HFFc6 (cell line): ENCODE results near the gene DUSP14. TPM values are rescaled to one million over a fixed set of nuclear protein-coding genes. Genes with fewer than 3 reads are reported as not detected.

Source experiments
- DNase-seq: peaks from one replicate; pipeline ENCODE4 v3.0.0-alpha.2; 2018
- H3K27ac Mint-ChIP-seq: 2 replicates; pipeline ENCODE4 v1.8.0; 2020; ENCODE audit warnings: mild to moderate bottlenecking, mixed read lengths
- H3K27me3 Mint-ChIP-seq: 2 replicates; pipeline ENCODE4 v1.8.0; 2021; ENCODE audit warnings: mild to moderate bottlenecking, moderate library complexity, mixed read lengths; ENCODE audit not compliant: insufficient read depth
- H3K36me3 Mint-ChIP-seq: 2 replicates; pipeline ENCODE4 v1.8.0; 2021; ENCODE audit warnings: low read depth, mixed read lengths
- H3K4me1 Mint-ChIP-seq: 2 replicates; pipeline ENCODE4 v1.8.0; 2020; ENCODE audit warnings: low read depth, mixed read lengths
- H3K4me3 Mint-ChIP-seq: 2 replicates; pipeline ENCODE4 v1.8.0; 2020; ENCODE audit warnings: mild to moderate bottlenecking, moderate library complexity, mixed read lengths
- H3K9me3 Mint-ChIP-seq: 2 replicates; pipeline ENCODE4 v1.8.0; 2020; ENCODE audit warnings: mild to moderate bottlenecking, mixed read lengths
- CTCF ChIP-seq: fragments of 200-600 bp; sonication (generic); IDR thresholded peaks from 2 replicates; pipeline ENCODE4 v1.5.0; 2021; ENCODE audit warnings: antibody characterized with exemption, mild to moderate bottlenecking
- total RNA-seq, 6 experiments: library from RNA; stranded (reverse); fragmentation: NEBNext Ultra II Directional; extraction: Animal tissue kit (Norgen Biotek cat#: 25700); gene quantifications; 2 replicates in 1 of 6; 3 replicates in 5 of 6; pipeline ENCODE4 v1.2.3, GENCODE V29; 2021

The DUSP14 gene
- total RNA-seq, 6 experiments from 2014 or later: 80.7 to 114 (median 97.4) TPM

- Mint-ChIP-seq H3K27ac (peak overlapping the region; percentile 17; the same call in 1 of the 2 replicates), H3K4me1 (peaks cover 18% of the 10 kb centered on the region), H3K27me3 (peaks cover 1% of the 10 kb centered on the region), H3K4me3 (no peak overlapping the region), H3K9me3 (no peaks in the 10 kb centered on the region), H3K36me3 (peaks cover 21% of the 10 kb centered on the region)
- peak; percentile 84 for TF ChIP-seq CTCF
- peak; percentile 64 for DNase-seq
These were observed 37.7 kb downstream of the DUSP14 start for GRCh38 chr17:37527249-37527851.

GRCh38 chr17:37530420-37530819 is 40.7 kb downstream of the DUSP14 start:
- no peak for TF ChIP-seq CTCF
- H3K27ac Mint-ChIP-seq: peak overlapping the region; percentile 45
- peaks cover 1% of the 10 kb centered on the region for H3K27me3 Mint-ChIP-seq
- peaks cover 16% of the 10 kb centered on the region for H3K36me3 Mint-ChIP-seq
- peaks cover 18% of the 10 kb centered on the region for H3K4me1 Mint-ChIP-seq
- H3K4me3 Mint-ChIP-seq: no peak overlapping the region
- peak; percentile 33 for DNase-seq
- no peaks in the 10 kb centered on the region for H3K9me3 Mint-ChIP-seq

GRCh38 chr17:37532756-37533155 is 43.1 kb downstream of the DUSP14 start:
- peaks cover 18% of the 10 kb centered on the region for H3K4me1 Mint-ChIP-seq
- no peak overlapping the region for H3K27ac Mint-ChIP-seq
- H3K9me3 Mint-ChIP-seq: no peaks in the 10 kb centered on the region

GRCh38 chr17:37535906-37536305 is 46.2 kb downstream of the DUSP14 start:
- no peak for TF ChIP-seq CTCF
- H3K36me3 Mint-ChIP-seq: peaks cover 40% of the 10 kb centered on the region
- H3K4me1 Mint-ChIP-seq: peaks cover 9% of the 10 kb centered on the region
- no peak overlapping the region for H3K27ac Mint-ChIP-seq
- H3K27me3 Mint-ChIP-seq: peaks cover 1% of the 10 kb centered on the region
- DNase-seq: no peak
- H3K4me3 Mint-ChIP-seq: no peak overlapping the region
- no peaks in the 10 kb centered on the region for H3K9me3 Mint-ChIP-seq

More at GRCh38 chr17:37532756-37533155, 43.1 kb downstream of the DUSP14 start:
- Mint-ChIP-seq H3K36me3 (peaks cover 33% of the 10 kb centered on the region), H3K27me3 (peaks cover 1% of the 10 kb centered on the region), H3K4me3 (no peak overlapping the region)
- no peak for TF ChIP-seq CTCF
- DNase-seq: no peak

- H3K4me3 Mint-ChIP-seq: no peak overlapping the region
- no peak overlapping the region for H3K27ac Mint-ChIP-seq
- no peaks in the 10 kb centered on the region for H3K9me3 Mint-ChIP-seq
- TF ChIP-seq CTCF: no peak
- H3K27me3 Mint-ChIP-seq: no peaks in the 10 kb centered on the region; the same call in 1 of the 2 replicates
- no peak for DNase-seq
- H3K36me3 Mint-ChIP-seq: peaks cover 41% of the 10 kb centered on the region
- H3K4me1 Mint-ChIP-seq: peaks cover 19% of the 10 kb centered on the region
These were observed 49.4 kb downstream of the DUSP14 start for GRCh38 chr17:37538981-37539659.
